HUDEP-2 (cell line): Measurements from ENCODE around the gene GORASP1.

Experiments
- DNase-seq, 76 experiments: peaks; one replicate each; lab custom pipeline; 2025; ENCODE audit not compliant: unreplicated experiment in 76 of 76; lab: John Stamatoyannopoulos, UW

GORASP1 gene

DNA sequence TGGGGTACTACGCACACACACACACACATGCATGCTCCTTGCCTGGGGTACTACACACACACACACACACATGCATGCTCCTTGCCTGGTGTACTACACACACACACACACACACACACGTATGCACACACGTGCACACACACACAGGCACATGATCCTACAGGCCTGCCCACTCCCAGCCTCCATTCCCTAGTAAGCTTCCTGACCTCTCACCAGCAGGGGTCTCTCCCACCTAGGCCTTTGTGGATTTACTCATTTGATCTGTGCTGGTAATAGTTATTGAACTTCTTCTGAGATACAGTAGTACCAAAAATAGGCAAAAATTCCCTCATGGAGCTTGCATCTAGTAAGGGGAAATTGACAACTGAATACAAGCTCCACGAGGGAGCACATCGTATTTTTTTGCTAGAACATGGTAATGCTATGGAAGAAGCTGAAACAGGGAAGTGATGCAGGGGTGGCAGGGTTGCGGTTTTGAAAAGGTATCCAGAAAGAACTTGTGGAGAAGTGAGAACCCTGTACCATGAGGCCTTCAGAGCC, 19.2 kb upstream of the GORASP1 start:
- DNase-seq: peak in 55 of 76 experiments; percentile 4 to 65 (median 37)

DNA sequence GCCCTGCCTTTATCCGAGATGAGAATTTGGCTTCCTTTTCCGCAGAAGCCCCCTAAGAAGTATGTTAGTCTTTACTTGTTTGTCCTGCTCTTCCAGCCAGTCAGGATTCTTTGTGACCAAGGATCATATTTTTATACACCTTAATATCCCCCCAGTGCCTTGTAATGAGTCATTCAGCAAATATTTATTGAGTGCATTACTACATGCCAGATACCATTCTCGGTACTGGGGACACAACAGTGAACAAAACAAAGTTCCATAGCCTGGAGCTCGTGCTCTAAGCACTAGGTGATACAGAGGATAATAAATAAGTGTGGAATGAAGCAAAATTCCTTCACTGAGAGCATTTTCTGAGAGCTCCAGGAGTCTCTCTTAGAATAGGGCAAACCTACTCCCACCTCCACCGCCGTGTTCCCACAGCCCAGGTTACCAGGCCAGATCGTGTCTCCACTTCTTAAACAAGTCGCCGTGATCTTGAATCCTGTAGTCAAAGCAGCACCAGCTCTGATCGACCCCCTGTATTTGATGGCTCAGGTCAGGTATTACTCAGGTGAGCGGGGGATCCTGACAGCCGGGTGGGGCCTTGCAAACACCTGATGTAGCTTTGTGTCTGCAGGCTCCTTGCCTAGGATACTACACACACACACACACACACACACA, 18.5 kb upstream of the GORASP1 start:
- DNase-seq: no peak

DNA sequence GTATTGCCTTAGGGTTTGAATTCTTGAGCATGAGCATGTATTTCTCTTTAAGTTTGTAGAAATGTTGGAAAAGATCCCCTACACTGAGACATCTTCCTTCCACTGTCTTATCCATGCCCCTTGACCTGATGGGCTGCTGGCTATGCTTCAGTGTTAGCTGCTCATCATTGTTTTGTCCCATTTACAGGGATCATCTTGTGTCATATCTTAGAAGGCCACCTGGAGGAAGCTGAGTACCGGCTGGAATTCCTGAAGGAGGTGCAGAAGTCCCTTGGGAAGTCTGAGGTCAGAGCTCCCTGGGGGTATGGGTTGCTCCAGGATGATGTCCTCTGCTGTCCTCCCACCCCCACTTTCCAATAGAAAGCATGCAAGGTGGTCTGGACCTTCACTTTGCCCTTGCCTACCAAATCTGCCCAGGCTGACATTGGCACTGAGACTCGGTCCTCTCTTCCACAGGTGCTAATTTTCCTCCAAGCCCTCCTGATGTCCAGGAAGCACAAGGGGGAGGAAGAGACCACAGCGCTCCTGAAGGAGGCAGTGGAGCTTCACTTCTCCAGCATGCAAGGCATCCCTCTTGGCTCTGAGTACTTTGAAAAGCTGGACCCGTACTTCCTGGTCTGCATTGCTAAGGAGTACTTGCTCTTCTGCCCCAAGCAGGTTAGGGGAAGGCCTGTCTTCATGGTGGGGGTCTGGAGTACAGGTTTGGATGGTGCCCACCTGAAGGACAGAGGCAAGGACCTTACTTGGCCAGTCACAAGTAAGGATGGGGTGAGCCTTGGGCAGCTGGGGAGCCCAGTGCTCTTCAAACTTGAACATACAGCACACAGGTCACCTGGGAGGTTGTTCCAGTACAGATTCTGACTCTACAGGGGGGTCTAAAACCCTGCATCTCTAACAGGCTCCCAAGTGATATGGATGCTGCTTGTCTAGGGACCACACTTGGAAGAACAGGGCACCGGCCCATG, 17.7 kb upstream of the GORASP1 start:
- no peak for DNase-seq

GRCh38 chr3:39122813-39123212, 15.4 kb upstream of the GORASP1 start:
- no peak for DNase-seq

- no peak for DNase-seq
Measured at GRCh38 chr3:39121621-39122020, 14.2 kb upstream of the GORASP1 start.

DNA sequence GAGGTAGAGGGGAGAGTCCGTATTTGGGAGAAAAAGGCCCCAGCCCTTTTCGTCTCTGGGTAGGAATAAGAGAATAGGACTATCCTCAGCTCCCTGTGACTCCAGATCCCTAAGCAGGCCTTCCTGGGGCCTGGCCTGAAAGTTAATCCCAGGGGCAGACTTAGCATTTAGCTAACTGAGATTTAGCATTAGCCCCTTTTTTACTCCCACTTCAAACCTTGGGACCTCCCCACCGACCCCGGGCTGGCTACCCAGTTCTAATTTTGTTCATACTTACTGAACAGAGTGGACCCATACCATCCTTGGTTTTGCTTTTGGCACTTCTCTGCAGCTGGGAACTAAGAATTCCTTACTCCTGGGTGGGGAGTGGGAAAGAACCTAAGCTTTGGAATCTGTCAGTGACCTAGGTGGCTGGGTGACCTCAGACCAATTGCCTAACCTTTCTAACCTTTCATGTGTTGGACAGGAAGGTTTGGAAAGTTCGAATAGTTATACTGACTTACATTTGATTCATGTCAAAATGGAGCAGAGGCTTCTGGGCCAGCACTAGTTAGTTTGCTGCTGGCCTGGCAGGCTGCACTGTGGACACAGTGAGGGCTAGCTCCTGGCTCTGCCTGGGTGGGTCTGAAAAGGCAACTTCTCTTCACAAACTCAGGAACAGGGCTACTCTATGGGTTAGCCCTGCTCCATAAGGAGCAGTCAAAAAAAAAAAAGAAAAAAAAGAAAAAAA, 11.7 kb upstream of the GORASP1 start:
- no peak for DNase-seq

- peak in 1 of 76 experiments; percentile 7 for DNase-seq
Measured at GRCh38 chr3:39118079-39118478, 10.7 kb upstream of the GORASP1 start.

DNA sequence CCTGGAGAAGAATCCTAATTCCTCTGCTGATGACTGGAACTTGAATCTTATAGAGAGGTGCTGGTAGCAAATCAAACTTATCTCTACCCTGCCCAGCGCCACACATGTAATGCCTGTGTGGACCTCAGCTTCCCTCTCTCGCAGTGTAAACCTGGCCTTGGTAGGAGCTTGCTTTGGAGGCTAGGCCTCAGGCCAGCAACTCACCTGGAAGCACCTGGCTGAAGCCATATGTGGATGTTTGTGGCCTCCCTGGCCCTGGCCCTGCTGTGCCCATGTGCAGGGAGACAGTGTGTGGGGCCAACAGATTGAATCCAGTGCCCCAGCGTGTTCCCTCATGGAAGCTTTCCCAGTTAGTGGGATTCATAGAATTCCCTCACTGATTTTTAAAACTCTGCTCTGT, 8.4 kb upstream of the GORASP1 start:
- no peak for DNase-seq

DNA sequence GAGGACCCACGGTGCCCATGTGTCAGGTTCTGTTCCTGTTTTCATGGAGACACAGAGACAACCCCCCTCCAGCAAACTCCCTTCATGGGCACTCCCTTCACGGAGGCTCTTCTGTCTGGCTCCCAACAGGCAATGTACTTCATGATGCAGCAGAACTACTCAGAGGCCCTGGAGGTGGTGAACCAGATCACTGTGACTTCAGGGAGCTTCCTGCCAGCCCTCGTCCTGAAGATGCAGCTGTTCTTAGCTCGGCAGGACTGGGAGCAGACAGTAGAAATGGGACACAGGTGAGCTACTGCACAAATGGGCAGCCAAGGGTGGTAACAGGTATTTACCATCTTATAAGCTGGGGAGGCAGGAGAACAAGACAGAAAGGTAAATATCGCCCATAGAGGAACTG, 7.0 kb upstream of the GORASP1 start:
- DNase-seq: no peak

DNA sequence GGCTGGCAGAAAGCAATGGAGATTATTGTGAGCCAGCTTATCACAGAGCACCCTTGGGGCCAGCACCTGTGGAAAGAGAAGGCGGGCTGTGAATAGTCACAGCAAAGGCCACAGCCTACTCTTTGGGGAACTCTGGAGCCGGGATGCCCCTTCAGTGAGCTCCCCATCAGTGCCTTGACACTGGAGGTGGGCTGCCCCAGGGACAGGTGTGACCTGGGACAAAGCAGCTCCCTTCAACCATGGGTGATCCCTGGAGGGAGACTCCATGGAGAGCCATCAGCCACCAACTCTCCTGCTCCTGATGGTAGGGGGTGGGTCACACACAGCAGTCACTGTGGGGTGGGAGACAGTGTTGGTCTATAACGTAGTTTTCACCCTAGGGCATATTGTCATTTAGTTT, 5.9 kb upstream of the GORASP1 start:
- DNase-seq: no peak

GRCh38 chr3:39112535-39112934, 5.1 kb upstream of the GORASP1 start:
- no peak for DNase-seq

DNA sequence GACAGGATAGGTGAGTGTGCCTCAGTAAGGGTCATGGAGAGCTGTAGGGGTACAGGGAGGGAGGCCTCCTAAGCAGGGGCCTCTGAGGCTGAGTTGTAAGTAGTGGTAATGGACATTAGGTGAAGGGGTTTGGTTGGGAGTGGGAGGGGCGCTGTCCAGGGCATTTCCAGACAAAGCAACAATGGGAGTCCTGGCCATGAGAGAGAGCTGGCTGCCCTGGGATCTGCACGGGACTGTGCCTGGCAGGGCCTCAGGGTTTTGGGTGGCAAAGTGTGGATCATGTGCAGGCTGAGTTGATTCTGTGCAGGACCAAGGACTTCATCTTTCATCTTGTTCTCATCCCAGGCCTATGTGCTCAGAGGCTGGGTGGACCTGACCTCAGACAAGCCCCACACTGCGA, 4.7 kb upstream of the GORASP1 start:
- no peak for DNase-seq

DNA sequence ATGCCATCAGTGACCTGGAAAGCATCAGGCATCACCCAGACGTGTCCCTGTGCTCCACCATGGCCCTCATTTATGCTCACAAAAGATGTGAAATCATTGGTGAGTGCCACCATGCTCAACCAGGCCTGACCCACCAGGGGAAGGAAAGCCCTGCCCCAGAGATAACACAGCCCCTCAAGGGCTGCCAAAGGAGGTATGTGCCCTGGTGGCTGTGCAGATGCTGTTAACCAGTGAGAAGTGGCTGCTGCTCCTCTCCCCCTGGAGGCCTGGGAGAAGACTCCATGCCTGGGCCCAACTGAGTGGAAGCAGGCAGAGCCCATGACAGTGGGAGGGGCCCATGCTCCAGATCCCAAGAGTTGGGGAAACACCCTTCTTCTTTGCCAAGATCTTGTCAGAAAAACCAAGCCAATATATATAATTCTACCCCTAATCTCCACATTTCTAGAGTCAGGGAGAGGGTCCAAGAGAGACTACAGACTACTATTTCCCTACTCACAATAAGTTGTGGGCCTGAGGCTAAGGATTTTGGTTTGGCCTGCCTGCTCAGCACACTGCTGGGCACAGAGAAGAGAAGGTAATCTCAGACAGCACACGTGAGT, 2.7 kb upstream of the GORASP1 start:
- DNase-seq: peak in 1 of 76 experiments; percentile 5

DNA sequence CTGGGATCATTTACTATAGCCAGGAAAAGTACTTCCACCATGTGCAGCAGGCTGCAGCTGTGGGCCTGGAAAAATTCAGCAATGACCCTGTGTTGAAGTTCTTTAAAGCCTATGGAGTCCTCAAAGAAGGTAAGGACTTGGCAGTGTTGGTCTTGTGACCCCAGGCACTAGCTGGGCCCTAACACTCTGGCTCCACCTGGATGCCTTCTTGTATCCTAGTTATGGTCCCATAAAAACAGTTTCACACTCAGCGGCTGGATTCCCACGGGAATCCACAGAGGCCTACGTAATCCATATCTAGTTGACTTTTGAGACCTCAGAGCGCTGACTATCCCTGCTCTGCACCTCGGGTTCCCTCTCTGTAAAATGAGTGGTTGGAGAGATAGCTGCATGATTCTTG, 1.7 kb upstream of the GORASP1 start:
- no peak for DNase-seq

DNA sequence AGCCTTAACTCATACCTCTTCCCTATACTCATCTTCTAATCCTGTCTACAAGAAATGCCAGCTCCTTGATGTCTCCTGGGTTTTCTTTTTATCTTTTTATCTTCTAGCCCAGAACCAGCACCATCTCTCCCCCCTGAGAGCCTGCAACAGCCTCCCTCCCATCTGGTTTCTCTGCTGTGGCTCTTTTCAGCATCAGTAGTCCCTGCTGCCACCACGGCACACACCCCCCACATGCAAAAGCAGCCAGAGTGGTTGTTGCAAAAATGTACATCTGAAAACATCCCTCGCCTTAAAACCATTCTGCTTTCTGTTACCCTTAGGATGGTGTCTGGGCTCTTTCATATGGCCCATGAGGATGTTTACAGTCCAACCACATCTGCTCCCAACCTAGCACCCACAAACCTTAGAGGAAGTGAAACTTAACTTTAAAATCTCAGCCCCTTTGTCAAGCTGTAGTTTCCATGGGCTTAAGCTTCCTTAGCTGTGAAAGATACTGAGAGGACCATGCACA, 828 bp upstream of the GORASP1 start:
- DNase-seq: no peak

- peak in 5 of 76 experiments; percentile 9 to 31 (median 25) for DNase-seq
Measured at GRCh38 chr3:39106851-39107387, 508 bp downstream of the GORASP1 start.

- DNase-seq: no peak
Measured at GRCh38 chr3:39106281-39106811, 1.1 kb downstream of the GORASP1 start.

- DNase-seq: no peak
Measured at GRCh38 chr3:39105687-39106063, 1.8 kb downstream of the GORASP1 start.

- peak in 1 of 76 experiments; percentile 13 for DNase-seq
Measured at GRCh38 chr3:39104961-39105686, 2.3 kb downstream of the GORASP1 start.
